Measurements from ENCODE around the gene NCK1.

The NCK1 gene

DNA sequence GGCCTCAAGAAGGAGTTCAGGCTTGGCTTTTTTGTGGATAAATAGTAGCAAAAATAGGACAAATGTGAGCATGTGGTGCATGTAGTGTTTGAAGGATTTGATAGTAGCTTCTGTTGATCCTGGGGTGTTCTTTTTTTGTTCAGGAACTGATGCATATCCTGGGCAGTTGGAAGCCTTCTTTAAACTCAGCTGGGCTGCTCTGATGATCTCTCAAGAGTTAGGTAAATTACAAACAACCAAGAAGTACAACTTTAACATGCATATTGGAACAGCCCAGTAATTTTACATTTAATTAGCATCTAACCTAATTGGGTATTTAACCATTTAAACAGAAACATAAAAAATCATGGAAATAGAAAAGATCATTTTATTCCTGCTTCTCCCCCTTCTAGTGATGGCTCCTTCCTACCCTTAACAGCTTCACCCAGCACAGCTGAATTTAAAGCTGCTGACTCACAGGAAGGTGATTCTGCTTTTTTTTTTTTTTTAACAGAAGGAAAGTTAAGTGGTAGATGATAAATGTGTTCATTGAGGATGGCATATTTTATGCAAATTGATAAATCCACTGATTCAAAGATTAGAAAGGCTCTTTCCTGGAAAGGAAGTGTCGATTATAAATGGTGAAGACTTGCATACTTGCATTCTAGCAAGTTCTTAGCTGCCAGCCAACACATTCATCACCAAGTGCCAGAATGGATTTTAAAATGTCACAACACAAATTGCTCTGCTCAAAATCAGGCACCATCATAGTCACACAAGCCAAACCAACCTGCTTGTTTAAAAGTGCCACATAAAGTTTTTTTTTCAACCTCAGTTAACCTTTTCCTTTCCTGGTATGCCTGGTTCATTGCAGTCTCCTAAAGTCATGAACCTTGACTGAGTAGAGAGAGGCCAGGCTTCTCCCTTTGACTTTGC, 23.1 kb upstream of the NCK1 start:
- H3K4me1 Mint-ChIP-seq: peaks cover 7% of the 10 kb centered on the region
- H3K4me3 Mint-ChIP-seq: no peak overlapping the region
- no peak for DNase-seq
- TF ChIP-seq, protein P1, sequence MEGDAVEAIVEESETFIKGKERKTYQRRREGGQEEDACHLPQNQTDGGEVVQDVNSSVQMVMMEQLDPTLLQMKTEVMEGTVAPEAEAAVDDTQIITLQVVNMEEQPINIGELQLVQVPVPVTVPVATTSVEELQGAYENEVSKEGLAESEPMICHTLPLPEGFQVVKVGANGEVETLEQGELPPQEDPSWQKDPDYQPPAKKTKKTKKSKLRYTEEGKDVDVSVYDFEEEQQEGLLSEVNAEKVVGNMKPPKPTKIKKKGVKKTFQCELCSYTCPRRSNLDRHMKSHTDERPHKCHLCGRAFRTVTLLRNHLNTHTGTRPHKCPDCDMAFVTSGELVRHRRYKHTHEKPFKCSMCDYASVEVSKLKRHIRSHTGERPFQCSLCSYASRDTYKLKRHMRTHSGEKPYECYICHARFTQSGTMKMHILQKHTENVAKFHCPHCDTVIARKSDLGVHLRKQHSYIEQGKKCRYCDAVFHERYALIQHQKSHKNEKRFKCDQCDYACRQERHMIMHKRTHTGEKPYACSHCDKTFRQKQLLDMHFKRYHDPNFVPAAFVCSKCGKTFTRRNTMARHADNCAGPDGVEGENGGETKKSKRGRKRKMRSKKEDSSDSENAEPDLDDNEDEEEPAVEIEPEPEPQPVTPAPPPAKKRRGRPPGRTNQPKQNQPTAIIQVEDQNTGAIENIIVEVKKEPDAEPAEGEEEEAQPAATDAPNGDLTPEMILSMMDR (IDR thresholded peaks at IDR 0.05): no peak
- H3K9me3 Mint-ChIP-seq: no peaks in the 10 kb centered on the region
- peaks cover 23% of the 10 kb centered on the region for H3K36me3 Mint-ChIP-seq (ENCODE audit: low read depth)
- no peaks in the 10 kb centered on the region for H3K27me3 Mint-ChIP-seq (ENCODE audit: low read depth, poor library complexity)
- H3K27ac Mint-ChIP-seq: peak overlapping the region; percentile 20

DNA sequence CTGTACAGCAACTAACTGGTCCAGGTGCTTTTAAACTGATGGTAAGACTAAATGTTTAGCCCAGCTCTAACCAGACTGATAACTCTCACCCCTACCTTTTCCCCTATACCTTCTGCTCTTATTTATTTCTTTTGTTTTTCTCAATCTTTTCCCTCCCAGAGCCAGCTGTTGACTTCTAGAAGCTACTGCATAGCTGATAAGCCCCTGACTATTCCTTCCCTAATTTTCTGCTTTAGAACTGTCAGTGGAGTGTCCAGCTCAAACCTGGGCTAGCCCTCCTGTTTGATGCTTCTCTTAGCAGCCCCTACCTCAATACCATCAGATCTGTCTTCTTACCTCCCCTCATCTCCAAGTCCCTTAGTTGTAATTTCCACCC, 22.5 kb upstream of the NCK1 start:
- Mint-ChIP-seq H3K9me3 (no peaks in the 10 kb centered on the region), H3K27ac (peak overlapping the region; percentile 56), H3K4me3 (no peak overlapping the region), H3K27me3 (ENCODE audit: low read depth, poor library complexity) (no peaks in the 10 kb centered on the region), H3K4me1 (peaks cover 7% of the 10 kb centered on the region), H3K36me3 (ENCODE audit: low read depth) (peaks cover 25% of the 10 kb centered on the region)
- TF ChIP-seq, protein P1 (IDR thresholded peaks at IDR 0.05): no peak
- DNase-seq: no peak

DNA sequence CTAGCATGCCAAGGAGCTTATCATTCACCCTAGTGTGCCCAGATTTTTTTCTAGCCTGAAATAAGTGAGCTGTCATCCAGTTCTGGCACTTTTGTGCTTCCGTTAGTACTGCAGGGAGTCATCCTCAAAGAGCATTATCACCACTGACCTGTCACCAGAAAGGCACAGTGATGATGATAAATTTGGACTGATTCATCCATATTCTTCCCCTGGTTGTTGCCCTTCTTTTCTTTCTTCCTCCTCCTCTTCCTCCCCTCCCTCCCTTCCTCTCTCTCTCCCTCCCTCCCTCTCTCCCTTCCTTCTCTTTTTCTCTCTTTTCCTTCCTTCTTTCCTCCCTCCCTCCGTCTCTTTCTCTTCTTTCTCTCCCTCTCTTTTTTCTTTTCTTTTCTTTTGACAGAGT, 21.8 kb upstream of the NCK1 start:
- TF ChIP-seq, protein P1 (IDR thresholded peaks at IDR 0.05): no peak
- Mint-ChIP-seq H3K9me3 (no peaks in the 10 kb centered on the region), H3K4me1 (peaks cover 7% of the 10 kb centered on the region), H3K27me3 (ENCODE audit: low read depth, poor library complexity) (no peaks in the 10 kb centered on the region), H3K36me3 (ENCODE audit: low read depth) (peaks cover 32% of the 10 kb centered on the region), H3K4me3 (no peak overlapping the region), H3K27ac (peak overlapping the region; percentile 92)
- DNase-seq: no peak

DNA sequence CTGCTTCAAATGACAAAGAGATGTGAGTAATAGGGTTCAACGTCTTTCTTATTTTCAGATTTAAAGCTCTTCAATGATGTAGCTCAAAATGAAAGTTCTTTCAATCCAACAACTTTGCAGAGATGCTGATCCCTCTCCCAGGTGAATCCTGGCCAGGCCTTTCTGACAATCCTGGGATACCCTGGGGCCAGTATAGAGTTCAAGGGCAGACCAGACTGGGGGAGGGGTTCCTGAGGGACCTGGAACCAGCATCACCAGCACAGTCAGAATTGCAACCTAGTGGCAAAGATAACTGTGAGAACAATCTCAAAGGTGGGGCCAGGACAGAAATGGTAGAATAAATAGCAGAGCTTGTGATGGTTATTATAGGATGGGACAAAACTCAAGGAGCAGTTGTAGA, 19.7 kb upstream of the NCK1 start:
- peaks cover 50% of the 10 kb centered on the region for H3K36me3 Mint-ChIP-seq (ENCODE audit: low read depth)
- H3K4me3 Mint-ChIP-seq: no peak overlapping the region
- peaks cover 7% of the 10 kb centered on the region for H3K4me1 Mint-ChIP-seq
- no peak for DNase-seq
- no peak overlapping the region for H3K27ac Mint-ChIP-seq
- no peaks in the 10 kb centered on the region for H3K9me3 Mint-ChIP-seq
- H3K27me3 Mint-ChIP-seq (ENCODE audit: low read depth, poor library complexity): no peaks in the 10 kb centered on the region
- TF ChIP-seq, protein P1 (IDR thresholded peaks at IDR 0.05): no peak

DNA sequence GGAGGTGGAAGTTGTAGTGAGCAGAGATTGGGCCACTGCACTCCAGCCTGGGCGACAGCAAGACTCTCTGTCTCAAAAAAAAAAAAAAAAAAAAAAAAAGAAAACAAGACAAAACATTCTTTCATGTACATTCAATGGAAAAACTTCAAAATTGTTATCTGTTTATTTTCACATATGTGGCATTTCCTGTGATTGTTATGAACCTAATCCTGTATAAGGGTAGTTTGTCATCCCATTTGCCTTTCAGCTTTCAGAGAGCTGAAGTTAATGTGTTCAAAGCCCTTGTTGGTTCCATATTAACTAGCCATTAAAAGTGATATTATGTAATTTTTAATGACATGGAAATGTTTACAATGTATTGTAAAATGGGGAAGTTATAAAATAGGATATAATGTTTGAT, 17.3 kb upstream of the NCK1 start:
- H3K27ac Mint-ChIP-seq: no peak overlapping the region
- TF ChIP-seq, protein P1 (IDR thresholded peaks at IDR 0.05): no peak
- DNase-seq: no peak
- H3K36me3 Mint-ChIP-seq (ENCODE audit: low read depth): peaks cover 56% of the 10 kb centered on the region
- H3K27me3 Mint-ChIP-seq (ENCODE audit: low read depth, poor library complexity): no peaks in the 10 kb centered on the region
- no peak overlapping the region for H3K4me3 Mint-ChIP-seq
- H3K9me3 Mint-ChIP-seq: no peaks in the 10 kb centered on the region
- H3K4me1 Mint-ChIP-seq: peaks cover 3% of the 10 kb centered on the region

DNA sequence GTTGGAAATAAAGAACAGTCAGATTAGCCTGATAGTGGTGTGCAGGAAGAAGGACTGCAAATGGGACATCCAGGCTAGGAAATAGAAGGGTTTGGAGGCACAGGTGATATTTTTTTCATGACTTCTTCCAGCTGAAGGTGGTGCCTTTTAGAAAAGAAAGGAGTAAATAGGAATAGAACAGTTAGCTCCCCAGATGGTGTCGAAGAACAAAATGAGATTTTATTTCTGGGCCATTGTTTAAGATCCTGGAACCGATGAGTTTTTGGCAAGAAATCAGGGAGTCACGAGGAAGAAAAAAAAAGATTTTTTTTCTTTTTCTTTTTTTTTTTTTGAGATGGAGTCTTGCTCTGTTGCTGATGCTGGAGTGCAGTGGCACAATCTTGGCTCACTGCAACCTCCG, 9.8 kb upstream of the NCK1 start:
- TF ChIP-seq, protein P1 (IDR thresholded peaks at IDR 0.05): no peak
- no peaks in the 10 kb centered on the region for H3K27me3 Mint-ChIP-seq (ENCODE audit: low read depth, poor library complexity)

More for the DNA sequence above, 9.8 kb upstream of the NCK1 start:
- DNase-seq: no peak
- H3K4me3 Mint-ChIP-seq: no peak overlapping the region
- peaks cover 5% of the 10 kb centered on the region for H3K4me1 Mint-ChIP-seq
- H3K27ac Mint-ChIP-seq: no peak overlapping the region
- peaks cover 75% of the 10 kb centered on the region for H3K36me3 Mint-ChIP-seq (ENCODE audit: low read depth)
- peaks cover 19% of the 10 kb centered on the region for H3K9me3 Mint-ChIP-seq
